Left lung (tissue), 10 donors: ENCODE data around the gene GABRR3. TPM values are rescaled to one million over a fixed set of nuclear protein-coding genes. Genes with fewer than 3 reads are reported as not detected.

ENCODE experiments used
- ATAC-seq: fragments of 200-7000 bp; cut with Tn5 transposase; one replicate; pipeline ENCODE4 v1.9.1; 2020; ENCODE audit warnings: moderate library complexity
- DNase-seq, 4 donors: peaks; one replicate each; pipeline ENCODE4 v3.0.0-alpha.2; 2013 to 2020
- H3K27ac ChIP-seq, 2 donors: fragments of 200-600 bp; sonication (generic) in 1 of 2; one replicate each; pipeline versions ENCODE4 v1.5.0 to v1.8.0; 2020 to 2021
- H3K27me3 ChIP-seq, 2 donors: fragments of 200-600 bp; sonication (generic) in 1 of 2; one replicate each; pipeline versions ENCODE4 v1.5.0 to v1.8.0; 2020 to 2021
- H3K36me3 ChIP-seq, 2 donors: fragments of 200-600 bp; sonication (generic) in 1 of 2; one replicate each; pipeline versions ENCODE4 v1.5.0 to v1.8.0; 2020 to 2021
- H3K4me1 ChIP-seq, 2 donors: fragments of 200-600 bp; one replicate each; pipeline ENCODE4 v1.8.0; 2021
- H3K4me3 ChIP-seq, 2 donors: fragments of 200-600 bp; sonication (generic) in 1 of 2; one replicate each; pipeline versions ENCODE4 v1.5.0 to v1.8.0; 2020 to 2021; ENCODE audit warnings: mild to moderate bottlenecking in 1 of 2
- H3K9me3 ChIP-seq, 2 donors: fragments of 200-600 bp; sonication (generic) in 1 of 2; one replicate each; pipeline versions ENCODE4 v1.5.0 to v1.8.0; 2020 to 2021
- intact Hi-C, 2 donors: fragments of 100-400 bp; cut with DNase I; formaldehyde crosslinking; loops; one replicate each; pipeline versions ENCODE4 v1.11.2 to v1.14.2; 2022
- polyA plus RNA-seq, 6 donors: library from polyadenylated mRNA; unstranded; fragments of 120-200 nt; gene quantifications; one replicate each; pipeline ENCODE4 v1.2.1, GENCODE V29; 2013; ENCODE audit not compliant: insufficient read length in 6 of 6
- total RNA-seq, 2 donors: library from RNA; stranded (reverse); fragmentation: NEBNext Ultra II Directional; extraction: Animal tissue kit (Norgen Biotek cat#: 25700); gene quantifications; one replicate each; pipeline ENCODE4 v1.2.1, GENCODE V29; 2021
- TF ChIP-seq, protein P1 (sequence below), 2 donors: fragments of 200-600 bp; sonication (generic) in 1 of 2; IDR thresholded peaks; one replicate each; pipeline versions ENCODE4 v1.5.0 to v1.8.0; 2021; ENCODE audit warnings: antibody characterized with exemption in 2 of 2
- donor health status: DM: no; HTN: yes; CAD: no.
- donor health status: DM: no; HTN: no; CAD: no.

GABRR3 gene
- total and polyA plus RNA-seq, 8 donors, result 0.10 TPM; not detected in 7

DNA sequence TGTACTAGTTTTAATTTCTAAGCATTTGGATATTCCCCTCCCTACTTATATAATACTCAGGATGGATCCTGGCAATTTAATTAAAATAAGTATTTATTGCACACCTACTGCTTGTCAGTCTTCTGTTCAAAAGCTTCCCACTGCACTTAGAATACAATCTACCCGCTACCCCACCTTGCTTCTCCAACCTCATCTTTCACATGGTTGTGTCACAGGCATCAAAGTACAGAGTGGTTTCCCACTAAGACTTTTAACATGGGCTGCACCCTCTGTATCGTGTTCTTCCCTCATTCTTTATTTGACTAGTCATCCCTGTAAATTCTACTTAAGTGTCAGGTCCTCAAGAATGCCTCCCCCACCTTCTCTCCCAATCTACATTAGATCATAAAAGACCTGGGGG, 97.9 kb downstream of the GABRR3 start:
- no peak overlapping the region for H3K27ac ChIP-seq
- H3K36me3 ChIP-seq, result peaks cover 0 to 50% of the 10 kb centered on the region in 2 donors
- ATAC-seq (no peak), DNase-seq (no peak)
- no peaks in the 10 kb centered on the region for H3K9me3 ChIP-seq
- TF ChIP-seq, protein P1, sequence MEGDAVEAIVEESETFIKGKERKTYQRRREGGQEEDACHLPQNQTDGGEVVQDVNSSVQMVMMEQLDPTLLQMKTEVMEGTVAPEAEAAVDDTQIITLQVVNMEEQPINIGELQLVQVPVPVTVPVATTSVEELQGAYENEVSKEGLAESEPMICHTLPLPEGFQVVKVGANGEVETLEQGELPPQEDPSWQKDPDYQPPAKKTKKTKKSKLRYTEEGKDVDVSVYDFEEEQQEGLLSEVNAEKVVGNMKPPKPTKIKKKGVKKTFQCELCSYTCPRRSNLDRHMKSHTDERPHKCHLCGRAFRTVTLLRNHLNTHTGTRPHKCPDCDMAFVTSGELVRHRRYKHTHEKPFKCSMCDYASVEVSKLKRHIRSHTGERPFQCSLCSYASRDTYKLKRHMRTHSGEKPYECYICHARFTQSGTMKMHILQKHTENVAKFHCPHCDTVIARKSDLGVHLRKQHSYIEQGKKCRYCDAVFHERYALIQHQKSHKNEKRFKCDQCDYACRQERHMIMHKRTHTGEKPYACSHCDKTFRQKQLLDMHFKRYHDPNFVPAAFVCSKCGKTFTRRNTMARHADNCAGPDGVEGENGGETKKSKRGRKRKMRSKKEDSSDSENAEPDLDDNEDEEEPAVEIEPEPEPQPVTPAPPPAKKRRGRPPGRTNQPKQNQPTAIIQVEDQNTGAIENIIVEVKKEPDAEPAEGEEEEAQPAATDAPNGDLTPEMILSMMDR (IDR thresholded peaks at IDR 0.05), result no peak
- no peak overlapping the region for H3K4me3 ChIP-seq
- intact Hi-C loops, result no loop called here
- H3K27me3 ChIP-seq, result no peaks in the 10 kb centered on the region
- H3K4me1 ChIP-seq, result no peaks in the 10 kb centered on the region

DNA sequence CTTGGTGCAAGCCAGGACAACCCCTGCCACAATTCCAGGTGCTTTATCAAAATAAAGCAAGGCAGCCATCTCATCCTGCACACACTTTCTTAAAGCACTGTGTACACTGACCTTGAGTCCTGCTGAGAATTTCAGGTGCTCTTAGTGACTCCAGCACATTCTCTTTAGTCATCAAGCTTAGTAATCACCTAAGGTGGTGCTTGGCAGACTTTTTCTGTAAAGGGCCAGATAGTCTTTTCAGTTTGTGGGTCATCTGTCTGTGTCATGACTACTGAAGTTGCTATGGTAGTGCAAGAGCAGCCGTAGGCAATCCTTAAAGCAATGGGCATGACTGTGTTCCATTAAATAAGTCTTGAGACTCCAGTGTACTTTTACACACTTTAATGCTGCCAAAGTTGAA, 99.3 kb downstream of the GABRR3 start:
- TF ChIP-seq, protein P1 (IDR thresholded peaks at IDR 0.05), result no peak
- peaks cover 0 to 49% of the 10 kb centered on the region in 2 donors for H3K36me3 ChIP-seq
- no peak for ATAC-seq
- DNase-seq, result no peak
- H3K4me3 ChIP-seq, result no peak overlapping the region
- intact Hi-C loops, result no loop called here
- no peaks in the 10 kb centered on the region for H3K9me3 ChIP-seq
- no peaks in the 10 kb centered on the region for H3K4me1 ChIP-seq
- no peak overlapping the region for H3K27ac ChIP-seq
- H3K27me3 ChIP-seq, result no peaks in the 10 kb centered on the region

Other genes with a start within 250 kb of the GABRR3 start
- 10 to 100 TPM; 24.2 to 32.1 TPM for gene CRYBG3, start 213.3 kb downstream of the GABRR3 start, total RNA-seq
- 10 to 100 TPM; 28.5 to 38.4 (median 31.7) TPM for gene CRYBG3, start 213.3 kb downstream of the GABRR3 start, polyA plus RNA-seq
- 10 to 100 TPM; 16.6 to 29.3 TPM for gene RIOX2, start 62.9 kb downstream of the GABRR3 start, total RNA-seq
- 10 to 100 TPM; 33.6 to 44.3 (median 39.1) TPM for gene RIOX2, start 62.9 kb downstream of the GABRR3 start, polyA plus RNA-seq
- gene OR5AC2, start 51.9 kb upstream of the GABRR3 start, total RNA-seq, result not detected
- not detected for gene OR5AC2, start 51.9 kb upstream of the GABRR3 start, polyA plus RNA-seq
- not detected for gene OR5H1, start 95.4 kb upstream of the GABRR3 start, total RNA-seq
- under 1 TPM in 3 of 6 donors, not detected in 3; 0.03 to 0.06 (median 0.04) TPM for gene OR5H1, start 95.4 kb upstream of the GABRR3 start, polyA plus RNA-seq
- not detected for gene OR5H14, start 112.2 kb upstream of the GABRR3 start, total RNA-seq
- under 1 TPM in 3 of 6 donors, not detected in 3; 0.03 TPM for gene OR5H14, start 112.2 kb upstream of the GABRR3 start, polyA plus RNA-seq
- not detected for gene OR5H15, start 131.4 kb upstream of the GABRR3 start, total RNA-seq
- not detected for gene OR5H15, start 131.4 kb upstream of the GABRR3 start, polyA plus RNA-seq
- not detected for gene OR5H6, start 228.9 kb upstream of the GABRR3 start, total RNA-seq
- gene OR5H6, start 228.9 kb upstream of the GABRR3 start, polyA plus RNA-seq, result not detected
- gene OR5H2, start 247.2 kb upstream of the GABRR3 start, total RNA-seq, result not detected
- not detected for gene OR5H2, start 247.2 kb upstream of the GABRR3 start, polyA plus RNA-seq